ENCODE measurements around the gene CTSL.

Gene CTSL

DNA sequence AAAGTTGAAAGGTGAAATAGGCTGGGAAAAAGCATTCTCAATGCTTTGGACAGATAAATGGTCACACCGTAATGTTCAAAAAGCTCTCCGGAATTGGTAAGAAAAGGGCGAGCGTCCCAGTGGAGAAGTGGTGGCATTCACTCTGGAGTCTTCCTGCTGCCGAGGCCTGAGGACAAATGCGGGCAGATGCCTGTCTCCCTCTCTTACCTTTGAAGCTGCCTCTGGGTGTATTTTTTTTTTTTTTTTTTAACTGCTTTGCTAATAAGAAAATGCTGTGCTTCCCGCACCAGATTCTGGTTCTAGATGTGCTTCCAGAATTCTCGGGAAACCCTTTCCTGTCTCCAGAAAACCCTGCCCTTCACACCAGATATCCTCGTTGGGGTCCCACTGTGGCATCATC, 24.4 kb upstream of the CTSL start:
- no peak for DNase-seq

DNA sequence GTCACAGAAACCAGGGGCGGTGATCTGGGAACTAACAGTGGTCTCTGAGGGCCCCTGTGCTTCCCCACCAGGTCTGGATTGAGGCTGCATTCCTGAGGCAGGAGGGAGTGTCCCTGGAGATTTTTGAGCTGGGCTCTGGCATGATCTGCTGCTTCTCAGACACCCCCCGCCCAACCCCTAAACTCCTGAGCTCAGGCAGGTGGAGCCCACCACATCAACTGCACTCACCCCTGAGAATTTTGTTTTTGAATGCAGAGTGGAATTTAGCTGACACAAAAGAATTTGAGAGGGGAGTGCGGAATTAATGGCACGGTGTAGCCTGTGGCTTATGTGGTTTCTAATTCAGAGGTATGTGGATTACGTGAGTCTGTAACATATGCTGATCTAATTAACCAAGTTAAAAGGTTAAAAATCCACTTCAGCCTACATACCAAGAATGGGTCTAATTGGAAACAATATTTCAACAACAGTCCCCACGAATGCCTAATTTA, 23.9 kb upstream of the CTSL start:
- DNase-seq, result no peak

DNA sequence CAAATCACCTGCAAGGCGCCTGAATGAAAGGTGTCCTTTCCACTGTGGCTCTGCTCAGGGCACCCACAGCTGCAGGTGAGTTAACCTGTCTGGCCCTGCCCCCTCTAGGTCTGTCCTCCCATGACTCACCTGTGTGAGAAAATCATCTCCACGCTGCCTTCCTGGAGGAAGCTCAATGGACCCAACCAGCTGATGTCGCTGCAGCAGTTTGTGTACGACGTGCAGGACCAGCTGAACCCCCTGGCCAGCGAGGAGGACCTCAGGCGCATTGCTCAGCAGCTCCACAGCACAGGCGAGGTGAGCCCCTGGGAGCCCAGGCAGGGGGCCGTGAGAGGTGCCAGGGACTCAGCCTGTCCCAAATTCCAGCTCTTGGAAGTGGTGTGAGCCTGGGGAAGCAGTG, 23.0 kb upstream of the CTSL start:
- DNase-seq, result no peak

DNA sequence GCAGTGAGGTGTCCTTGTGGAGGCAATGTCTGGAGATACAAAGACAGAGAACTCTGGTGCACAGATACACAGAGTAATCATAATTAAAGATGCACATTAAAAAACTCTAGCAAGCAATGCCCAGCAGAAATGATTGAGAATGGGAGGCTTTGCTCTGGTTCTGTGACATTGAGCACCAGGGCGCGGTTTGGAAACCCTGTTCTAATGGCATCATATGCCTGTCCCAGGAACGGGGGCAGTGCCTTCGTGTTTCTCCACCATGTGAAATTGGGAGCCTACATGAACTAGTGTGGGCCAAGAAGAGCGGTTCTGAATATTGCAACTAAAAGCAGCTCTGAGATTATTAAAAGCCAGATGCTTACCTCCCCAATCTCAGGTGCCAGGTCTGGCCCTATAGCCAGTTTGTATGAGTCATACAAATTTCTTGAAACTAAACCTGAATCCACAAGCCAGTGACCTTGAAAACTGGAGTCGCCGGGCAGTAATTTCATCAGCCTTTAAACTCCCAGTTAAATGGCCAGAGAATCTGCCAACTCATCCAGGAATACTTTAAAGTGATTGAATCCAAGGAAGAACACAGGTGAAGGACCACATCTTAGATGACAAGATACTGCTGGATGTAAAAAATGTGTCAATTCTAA, 22.2 kb upstream of the CTSL start:
- no peak for DNase-seq

DNA sequence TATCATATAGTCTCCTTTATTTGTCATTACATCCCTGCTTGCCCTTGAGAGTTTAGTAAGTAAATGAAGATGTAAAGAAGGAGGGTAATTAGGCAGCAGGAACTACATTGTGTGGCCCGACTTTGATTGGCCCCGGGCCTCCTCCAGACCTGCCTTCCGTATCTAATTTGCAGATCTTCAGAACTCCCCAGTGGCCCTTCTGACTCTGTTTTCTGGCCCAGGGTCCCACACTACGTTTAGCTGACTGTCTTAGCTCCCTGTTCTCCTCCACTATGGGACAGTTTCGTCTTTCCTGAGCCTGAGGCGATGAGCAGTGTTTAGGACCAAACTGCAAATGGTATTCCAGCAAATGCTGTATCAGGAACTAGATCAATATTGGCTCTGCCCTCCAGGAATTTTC, 21.6 kb upstream of the CTSL start:
- DNase-seq, result no peak

DNA sequence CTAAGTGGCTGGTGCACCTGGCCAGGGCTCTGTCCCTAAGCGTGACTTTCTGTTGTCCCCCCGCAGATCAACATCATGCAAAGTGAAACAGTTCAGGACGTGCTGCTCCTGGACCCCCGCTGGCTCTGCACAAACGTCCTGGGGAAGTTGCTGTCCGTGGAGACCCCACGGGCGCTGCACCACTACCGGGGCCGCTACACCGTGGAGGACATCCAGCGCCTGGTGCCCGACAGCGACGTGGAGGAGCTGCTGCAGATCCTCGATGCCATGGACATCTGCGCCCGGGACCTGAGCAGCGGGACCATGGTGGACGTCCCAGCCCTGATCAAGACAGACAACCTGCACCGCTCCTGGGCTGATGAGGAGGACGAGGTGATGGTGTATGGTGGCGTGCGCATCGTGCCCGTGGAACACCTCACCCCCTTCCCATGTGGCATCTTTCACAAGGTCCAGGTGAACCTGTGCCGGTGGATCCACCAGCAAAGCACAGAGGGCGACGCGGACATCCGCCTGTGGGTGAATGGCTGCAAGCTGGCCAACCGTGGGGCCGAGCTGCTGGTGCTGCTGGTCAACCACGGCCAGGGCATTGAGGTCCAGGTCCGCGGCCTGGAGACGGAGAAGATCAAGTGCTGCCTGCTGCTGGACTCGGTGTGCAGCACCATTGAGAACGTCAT, 19.7 kb upstream of the CTSL start:
- DNase-seq, result no peak

DNA sequence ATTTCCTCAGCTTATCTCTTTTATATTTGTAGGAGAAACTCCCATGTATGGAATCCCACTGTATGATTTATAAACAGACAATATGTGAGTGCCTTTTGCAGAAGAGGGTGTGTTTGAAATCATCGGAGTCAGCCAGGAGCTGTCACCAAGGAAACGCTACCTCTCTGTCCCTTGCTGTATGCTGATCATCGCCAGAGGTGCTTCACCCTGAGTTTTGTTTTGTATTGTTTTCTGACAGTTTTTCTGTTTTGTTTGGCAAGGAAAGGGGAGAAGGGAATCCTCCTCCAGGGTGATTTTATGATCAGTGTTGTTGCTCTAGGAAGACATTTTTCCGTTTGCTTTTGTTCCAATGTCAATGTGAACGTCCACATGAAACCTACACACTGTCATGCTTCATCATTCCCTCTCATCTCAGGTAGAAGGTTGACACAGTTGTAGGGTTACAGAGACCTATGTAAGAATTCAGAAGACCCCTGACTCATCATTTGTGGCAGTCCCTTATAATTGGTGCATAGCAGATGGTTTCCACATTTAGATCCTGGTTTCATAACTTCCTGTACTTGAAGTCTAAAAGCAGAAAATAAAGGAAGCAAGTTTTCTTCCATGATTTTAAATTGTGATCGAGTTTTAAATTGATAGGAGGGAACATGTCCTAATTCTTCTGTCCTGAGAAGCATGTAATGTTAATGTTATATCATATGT, 18.0 kb upstream of the CTSL start:
- no peak for DNase-seq

DNA sequence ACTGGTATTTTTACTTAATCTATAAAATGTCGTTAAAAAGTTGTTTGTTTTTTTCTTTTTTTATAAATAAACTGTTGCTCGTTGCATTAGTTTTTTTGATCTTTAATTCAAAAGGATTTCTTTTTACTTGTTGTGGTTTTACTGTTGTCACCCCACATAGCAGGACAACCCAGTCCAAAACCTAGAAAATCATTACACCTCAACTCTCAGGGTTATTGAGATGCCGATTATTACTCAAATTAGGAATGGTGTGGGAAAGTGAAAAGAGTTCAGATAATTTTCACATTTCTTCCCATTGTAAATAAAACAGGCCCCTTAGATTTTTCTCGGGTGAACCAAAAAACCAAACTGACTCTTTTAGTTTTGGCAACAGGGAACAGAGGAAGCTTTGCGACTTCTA, 17.4 kb upstream of the CTSL start:
- no peak for DNase-seq

DNA sequence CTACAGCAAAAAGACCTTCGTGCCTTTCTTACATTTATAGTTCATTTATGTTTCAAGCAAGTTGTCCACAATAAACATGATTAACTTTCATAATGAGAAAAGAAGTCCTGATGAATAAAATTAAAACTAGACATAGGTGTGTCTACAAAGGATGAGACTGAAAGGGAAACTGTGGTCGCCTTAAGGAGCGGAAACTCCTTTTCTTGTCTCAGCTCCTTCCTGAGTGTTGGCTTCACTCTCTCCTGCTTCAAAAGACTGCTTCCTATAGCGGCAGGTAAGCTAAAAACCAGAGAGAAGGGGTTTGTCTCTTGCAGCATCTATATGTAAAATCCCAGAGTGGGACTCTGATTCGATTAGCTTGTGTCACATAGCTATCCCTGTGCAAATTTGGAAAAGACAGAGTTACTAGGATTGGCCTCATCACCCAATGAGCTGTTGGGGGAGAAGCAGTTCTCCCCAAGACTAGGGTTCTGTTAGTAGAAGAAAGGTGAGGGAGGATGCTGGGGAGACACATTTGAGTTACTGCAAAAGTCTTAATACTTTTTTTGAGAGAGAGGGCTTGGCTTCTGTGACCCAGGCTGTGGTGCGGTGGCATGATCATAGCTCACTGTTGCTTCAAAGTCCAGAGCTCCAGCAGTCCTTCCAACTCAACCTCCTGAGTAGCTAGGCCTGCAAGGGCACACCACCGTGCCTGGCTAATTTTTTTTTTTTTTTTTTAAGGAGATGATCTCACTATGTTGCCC, 16.8 kb upstream of the CTSL start:
- DNase-seq, result no peak

DNA sequence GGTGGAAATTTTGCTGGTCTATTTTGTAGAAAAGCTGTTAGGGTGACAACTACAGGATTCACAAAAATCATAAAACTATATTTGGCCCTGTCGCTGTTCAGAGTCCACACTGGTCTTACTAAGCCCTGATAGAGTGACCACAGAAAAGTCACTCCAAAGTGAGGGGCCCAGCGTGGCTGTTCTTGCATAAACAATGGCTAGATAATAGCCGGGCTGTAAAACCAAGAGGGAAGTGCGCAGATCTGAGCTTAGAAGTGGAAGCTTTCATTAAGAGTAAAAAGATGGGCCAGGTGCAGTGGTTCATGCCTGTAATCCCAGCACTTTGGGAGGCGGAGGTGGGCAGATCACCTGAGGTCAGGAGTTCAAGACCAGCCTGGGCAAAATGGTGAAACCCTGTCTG, 15.5 kb upstream of the CTSL start:
- no peak for DNase-seq

DNA sequence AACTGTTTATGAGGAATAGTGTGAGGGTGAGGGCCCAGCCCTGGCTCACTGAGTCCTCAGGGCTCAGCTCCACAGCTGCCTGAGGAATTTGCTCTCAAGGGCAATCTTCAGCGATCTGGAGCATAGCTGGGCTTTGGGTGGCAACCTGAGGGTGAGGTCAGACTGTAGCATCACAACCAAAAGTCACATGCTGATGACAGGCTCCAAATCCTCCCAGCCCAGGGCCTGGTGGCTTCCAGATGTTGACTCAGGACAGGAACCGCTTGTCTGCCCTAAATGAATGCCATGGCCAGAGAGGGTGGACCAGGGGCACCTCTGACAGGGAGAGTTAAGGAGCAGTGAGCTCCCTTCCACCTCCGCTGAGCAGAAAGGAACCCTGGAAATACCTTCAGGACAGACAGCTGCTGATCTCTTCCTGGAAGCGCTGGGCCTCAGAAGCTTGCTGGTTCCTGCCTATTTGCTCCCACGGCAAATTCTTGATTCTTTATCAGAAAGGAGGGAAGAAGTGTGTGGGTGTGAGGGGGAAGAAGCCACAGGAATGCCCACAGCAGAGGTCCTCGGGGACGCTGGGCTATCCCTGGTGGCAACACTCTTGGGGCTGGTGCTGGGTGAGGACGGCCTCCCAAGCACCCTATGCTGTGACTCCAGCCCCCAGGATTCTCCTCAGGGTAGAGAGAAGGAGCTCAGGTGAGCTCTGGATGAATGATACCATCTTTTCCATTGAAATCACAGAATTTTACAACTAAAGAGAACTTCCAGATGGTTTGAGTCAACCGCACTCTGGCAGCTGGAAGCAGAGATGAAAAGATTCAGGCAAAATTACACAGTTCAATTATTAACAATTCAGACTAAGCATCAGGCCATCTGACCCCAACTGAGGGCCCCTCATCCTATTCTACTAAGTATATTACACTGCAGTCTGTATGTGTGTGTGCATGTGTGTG, 13.8 kb upstream of the CTSL start:
- no peak for DNase-seq

DNA sequence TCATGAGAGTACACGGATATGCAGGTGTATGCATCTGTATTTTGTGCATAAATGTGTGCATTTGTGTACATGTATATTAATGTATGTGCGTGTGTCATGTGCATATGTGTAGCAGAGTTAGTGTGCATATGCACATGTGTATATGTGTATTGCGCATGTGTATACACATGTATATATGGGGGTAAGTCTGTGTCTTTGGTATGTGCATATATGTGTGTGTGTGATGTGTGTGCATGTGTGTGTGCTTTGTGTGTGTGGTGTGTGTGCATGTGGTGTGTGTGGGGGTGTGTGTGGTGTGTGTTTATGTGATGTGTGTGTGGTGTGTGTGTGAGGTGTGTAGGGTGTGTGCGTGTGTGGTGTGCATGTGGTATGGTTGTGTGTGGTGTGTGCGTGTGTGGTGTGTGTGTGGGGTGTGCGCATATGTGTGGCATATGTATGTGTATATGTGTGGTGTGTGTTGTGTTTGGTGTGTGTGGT, 13.1 kb upstream of the CTSL start:
- DNase-seq, result no peak

DNA sequence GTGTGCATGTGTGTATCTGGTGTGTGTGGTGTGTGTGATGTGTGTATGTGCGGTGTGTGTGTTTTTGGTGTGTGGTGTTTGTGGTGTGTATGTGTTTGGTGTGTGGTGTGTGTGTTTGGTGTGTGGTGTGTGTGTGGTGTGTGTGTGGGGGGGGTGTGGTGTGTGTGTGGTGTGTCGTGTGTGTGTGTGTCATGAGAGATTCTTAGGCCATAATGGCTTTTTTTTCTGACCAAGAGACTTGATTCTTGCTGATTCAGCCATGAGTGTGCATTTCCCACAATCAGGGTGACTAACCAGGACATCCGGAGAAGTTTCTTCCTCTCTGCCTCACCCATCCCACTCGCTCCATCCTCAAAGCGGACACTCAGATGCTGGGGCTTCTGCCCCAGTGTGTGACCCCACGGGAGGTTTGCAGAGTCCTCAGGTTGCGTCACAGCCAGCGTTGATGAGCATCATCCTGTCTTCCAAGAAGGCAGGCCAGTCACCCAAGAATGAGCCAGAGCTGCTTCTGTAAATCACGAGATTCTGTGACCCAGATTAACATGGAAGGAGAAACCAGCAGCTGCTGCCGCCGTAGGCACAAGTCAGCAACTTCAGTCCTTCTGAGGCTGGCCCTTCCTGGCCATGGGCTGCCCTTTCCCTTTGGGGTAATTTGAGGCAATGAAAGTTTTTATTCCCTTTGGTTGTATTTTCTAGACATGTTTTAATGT, 12.5 kb upstream of the CTSL start:
- DNase-seq, result no peak

DNA sequence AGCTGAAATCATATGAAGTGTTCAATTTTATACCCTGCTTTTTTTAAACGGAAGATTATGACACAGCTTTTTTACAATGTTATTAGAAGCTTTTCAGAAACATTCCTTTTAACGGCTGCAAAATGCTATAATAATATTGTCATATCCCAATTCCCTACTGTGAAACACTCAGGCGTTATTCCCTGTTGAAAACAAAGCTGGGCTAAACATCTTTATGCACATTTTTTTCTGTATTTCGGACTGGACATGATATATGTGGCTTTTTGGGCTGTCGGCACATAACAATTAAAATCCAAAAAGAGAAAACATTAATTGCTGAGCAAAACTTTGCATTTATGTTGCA, 12.0 kb upstream of the CTSL start:
- no peak for DNase-seq

DNA sequence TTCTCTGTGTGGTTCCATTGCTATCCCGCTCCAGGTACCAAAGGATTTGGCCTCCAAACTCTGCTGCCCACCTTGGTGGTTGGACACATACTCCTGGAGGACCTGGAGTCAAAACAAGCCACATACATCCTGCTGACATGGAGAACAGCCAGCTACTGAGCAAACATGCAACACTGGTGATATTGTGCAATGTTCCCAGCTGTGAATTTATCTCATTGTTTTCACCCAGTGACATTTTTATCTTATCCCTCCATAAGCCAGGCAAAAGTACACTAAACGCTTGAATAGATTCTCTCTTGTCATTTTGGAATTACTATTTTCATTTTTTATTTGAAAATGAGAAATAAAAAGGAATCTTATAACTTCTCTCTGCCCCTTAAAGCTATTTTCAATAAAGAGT, 11.1 kb upstream of the CTSL start:
- no peak for DNase-seq

DNA sequence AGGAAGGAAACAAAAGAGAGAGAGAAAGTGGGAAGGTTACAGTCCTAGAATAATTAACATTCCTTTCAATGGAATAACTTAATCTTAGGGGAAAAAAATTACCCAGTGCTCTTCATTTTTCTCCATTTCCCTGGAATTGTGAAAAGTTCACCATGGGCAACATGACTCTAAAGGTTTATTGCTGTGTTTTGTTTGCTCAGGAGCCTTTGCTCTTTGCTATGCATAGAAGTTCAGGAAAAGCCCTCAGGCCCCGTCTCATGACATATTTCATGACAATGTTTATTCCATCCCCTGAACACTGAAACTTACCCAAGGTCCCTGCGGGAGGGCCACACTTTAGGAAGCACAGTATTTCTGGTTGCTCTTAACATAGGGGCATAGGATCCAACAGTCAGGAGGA, 9.8 kb upstream of the CTSL start:
- no peak for DNase-seq

DNA sequence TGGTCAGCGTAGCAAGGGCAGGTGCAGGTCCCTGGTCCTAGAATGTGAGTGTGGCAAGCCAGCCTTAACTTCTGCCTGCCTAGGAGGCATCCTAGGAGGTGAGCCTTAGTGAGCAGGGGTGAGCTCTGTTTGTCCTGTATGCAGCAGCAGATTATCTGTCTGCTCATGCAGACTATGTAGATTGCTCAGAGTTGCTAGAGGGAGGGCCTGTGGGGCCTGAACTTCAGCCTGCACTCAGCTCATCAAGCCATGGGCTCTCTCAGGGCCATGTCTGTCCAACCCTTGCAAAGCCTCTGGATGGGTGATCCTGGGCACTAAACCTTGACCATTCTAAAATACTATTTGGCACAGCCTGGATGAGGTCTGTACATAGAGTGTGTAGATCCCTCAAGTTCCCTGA, 8.5 kb upstream of the CTSL start:
- DNase-seq, result no peak

DNA sequence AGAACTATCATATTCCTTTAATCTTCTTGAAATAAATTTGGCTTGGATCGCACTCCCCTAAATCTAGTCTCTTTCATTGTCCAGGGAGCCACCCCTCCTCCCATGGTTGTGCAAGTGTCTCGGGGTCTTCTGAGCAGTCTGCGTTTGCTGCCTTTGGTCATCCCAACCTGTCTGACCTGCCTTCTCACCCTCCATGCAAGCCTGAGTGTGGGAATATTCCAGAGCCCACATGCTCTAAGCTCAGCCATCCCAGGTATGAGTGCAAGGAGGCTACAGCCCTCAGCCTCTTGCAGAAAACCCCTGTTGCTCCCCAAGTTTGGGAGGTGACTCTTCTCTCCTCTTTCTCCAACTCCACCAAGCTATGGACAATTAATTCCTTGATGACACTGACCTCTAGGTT, 7.7 kb upstream of the CTSL start:
- DNase-seq, result no peak

DNA sequence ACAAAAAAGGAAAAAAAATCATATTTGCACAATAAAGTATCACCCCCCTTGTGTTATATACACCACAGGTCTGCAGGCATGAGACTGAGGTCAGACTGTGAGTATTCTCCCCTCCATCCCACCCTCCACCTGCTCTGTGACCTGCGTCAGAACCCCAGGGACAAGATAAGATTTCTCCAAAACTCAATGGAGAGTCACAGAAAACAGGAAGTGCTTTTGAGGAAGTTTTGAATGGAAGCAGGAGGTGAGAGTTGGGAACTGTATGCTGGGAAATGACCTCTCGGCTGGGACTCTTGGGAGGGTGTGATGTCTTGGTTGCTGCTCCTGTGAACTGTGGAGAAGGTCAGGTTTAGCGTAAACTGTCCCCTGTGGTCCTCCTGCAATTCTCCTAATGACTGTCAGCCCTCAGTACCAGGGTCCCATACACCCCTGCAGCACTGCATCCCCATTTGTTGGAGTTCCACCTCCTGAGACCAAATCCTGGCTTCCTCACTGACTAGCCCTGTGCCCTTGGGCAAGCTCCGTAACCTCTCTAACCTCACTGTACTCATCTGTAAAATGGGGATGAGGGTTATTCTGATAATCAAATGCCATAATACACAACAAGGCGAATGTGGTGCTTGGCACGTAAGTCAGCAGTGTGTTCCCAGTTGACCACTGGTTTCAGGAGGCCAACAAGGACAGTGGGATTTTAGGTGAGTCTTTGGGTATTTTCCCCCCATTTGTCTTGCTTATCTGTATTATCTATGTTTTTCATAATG, 6.9 kb upstream of the CTSL start:
- no peak for DNase-seq

DNA sequence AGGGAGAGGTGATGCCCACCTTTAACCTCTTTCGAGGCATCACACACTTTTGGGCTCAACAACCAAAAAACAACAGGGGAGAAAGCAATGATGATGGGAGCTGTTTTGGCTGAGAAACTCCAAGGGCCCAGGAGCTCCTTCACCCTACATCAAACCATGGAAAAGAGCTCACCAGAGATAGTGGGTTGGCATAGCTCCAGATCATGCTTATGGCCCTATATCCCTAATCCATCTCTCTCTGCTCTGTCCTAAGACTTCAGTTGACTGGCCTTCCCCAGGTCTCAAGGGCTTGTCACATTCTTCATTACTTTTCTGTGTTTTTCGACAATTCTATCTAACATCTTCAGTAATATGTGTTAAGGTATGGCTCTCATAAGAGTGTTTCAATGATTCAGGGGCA, 5.7 kb upstream of the CTSL start:
- DNase-seq, result no peak
